HG02884 (cell line): Measurements from ENCODE around the gene QRFP.

Experiments used
- ATAC-seq: cut with Tn5 transposase; IDR thresholded peaks from one replicate; pipeline ENCODE4 v1.9.1; 2021; ENCODE audit warnings: mild to moderate bottlenecking, moderate library complexity; ENCODE audit not compliant: unreplicated experiment

The QRFP gene

GRCh38 chr9:130896233-130897014 lies at the start of gene QRFP:
QRFP (minus strand) TSS chr9:130896812; CDS start chr9:130893838, 2,974 bp downstream.
- ATAC-seq, result no peak

- no peak for ATAC-seq
These were observed 48.6 kb upstream of the QRFP start for GRCh38 chr9:130945173-130945572.

GRCh38 chr9:130944510-130945058 lies 48.0 kb upstream of the QRFP start:
- ATAC-seq, result no peak

GRCh38 chr9:130943777-130944176 lies 47.2 kb upstream of the QRFP start:
- ATAC-seq, result no peak

GRCh38 chr9:130943221-130943620 lies 46.6 kb upstream of the QRFP start:
- ATAC-seq, result no peak

- ATAC-seq, result no peak
These were observed 46.1 kb upstream of the QRFP start for GRCh38 chr9:130942679-130943078.

- ATAC-seq, result no peak
These were observed 45.5 kb upstream of the QRFP start for GRCh38 chr9:130942084-130942483.

GRCh38 chr9:130940693-130941576 lies 44.3 kb upstream of the QRFP start:
- no peak for ATAC-seq

- no peak for ATAC-seq
These were observed 43.5 kb upstream of the QRFP start for GRCh38 chr9:130940027-130940549.

GRCh38 chr9:130939405-130940026 lies 42.9 kb upstream of the QRFP start:
- ATAC-seq, result no peak

- ATAC-seq, result no peak
These were observed 42.2 kb upstream of the QRFP start, which contains the start of gene FIBCD1 for GRCh38 chr9:130938652-130939404. FIBCD1 (minus strand) TSS chr9:130939247; CDS start chr9:130938607, 640 bp downstream.

- no peak for ATAC-seq
These were observed 41.6 kb upstream of the QRFP start for GRCh38 chr9:130938184-130938651.

GRCh38 chr9:130937146-130938076 lies 40.8 kb upstream of the QRFP start:
- ATAC-seq, result no peak

GRCh38 chr9:130936285-130937117 lies 39.9 kb upstream of the QRFP start:
- ATAC-seq, result no peak

- ATAC-seq, result no peak
These were observed 39.1 kb upstream of the QRFP start for GRCh38 chr9:130935648-130936271.

GRCh38 chr9:130934702-130935647 lies 38.4 kb upstream of the QRFP start:
- ATAC-seq, result no peak
